Thyroid gland (tissue), 4 donors: ENCODE results near the gene SCGB3A1. TPM values are rescaled to one million over a fixed set of nuclear protein-coding genes. Genes with fewer than 3 reads are reported as not detected.
A peak's percentile ranks its signal among the peaks of the same experiment; 100 is the strongest.

Source experiments
- DNase-seq, 2 donors: peaks; one replicate each; pipeline ENCODE4 v3.0.0-alpha.2; 2019
- H3K27ac ChIP-seq, 3 donors: fragments of 200-600 bp; sonication (generic); 1 replicate in 2 of 3; 2 replicates in 1 of 3; pipeline ENCODE4 v1.5.1; 2016 to 2019; ENCODE audit warnings: mild to moderate bottlenecking in 1 of 3, moderate library complexity in 1 of 3
- H3K27me3 ChIP-seq: fragments of 200-600 bp; sonication (generic); one replicate; pipeline ENCODE4 v1.5.1; 2019
- H3K36me3 ChIP-seq, 2 donors: fragments of 200-600 bp; sonication (generic); one replicate each; pipeline ENCODE4 v1.5.1; 2016 to 2019
- H3K4me1 ChIP-seq, 2 donors: fragments of 200-600 bp; sonication (generic); one replicate each; pipeline ENCODE4 v1.5.1; 2017 to 2019
- H3K4me3 ChIP-seq, 3 donors: fragments of 200-600 bp; sonication (generic); replicated peaks in 1 of 3; 1 replicate in 2 of 3; 2 replicates in 1 of 3; pipeline ENCODE4 v1.5.1; 2016; ENCODE audit warnings: mild to moderate bottlenecking in 1 of 3
- H3K9me3 ChIP-seq: fragments of 200-600 bp; sonication (generic); one replicate; pipeline ENCODE4 v1.5.1; 2017
- CTCF ChIP-seq, 6 experiments: fragments of 200-600 bp in 3 of 6; fragments of 450-650 bp in 3 of 6; sonication (generic) in 3 of 6; IDR thresholded peaks; one replicate each; pipeline ENCODE4 v1.5.1; 2016 to 2019; ENCODE audit warnings: antibody characterized with exemption in 6 of 6, mild to moderate bottlenecking in 2 of 6, inconsistent platforms in 1 of 6, moderate library complexity in 1 of 6
- POLR2A ChIP-seq, 2 donors: fragments of 450-650 bp; IDR thresholded peaks; one replicate each; pipeline ENCODE4 v1.6.1; 2017; ENCODE audit warnings: antibody characterized with exemption in 2 of 2, mild to moderate bottlenecking in 2 of 2, moderate library complexity in 1 of 2
- WGBS, 2 donors: methylation state at CpG; one replicate each; pipeline ENCODE4 v1.1.5; 2017; 5-methylcytosine and 5-hydroxymethylcytosine counted together
- intact Hi-C: fragments of 100-400 bp; cut with DNase I; formaldehyde crosslinking; loops from one replicate; pipeline ENCODE4 v1.15.1; 2023
- total RNA-seq, 4 donors: library from RNA; depleted of rRNA; stranded (reverse); fragments of >200 nt; gene quantifications; one replicate each; pipeline ENCODE4 v1.2.3, GENCODE V29; 2016

The SCGB3A1 gene
- total RNA-seq, 4 donors from 2014 or later: 1.0 to 8.1 (median 3.5) TPM; not detected in 1

GRCh38 chr5:180618487-180618828 lies 27.2 kb upstream of the SCGB3A1 start:
- Histone ChIP-seq H3K4me3 (peak overlapping the region in 1 of 3 donors; percentile 23), H3K27ac (no peak overlapping the region), H3K27me3 (no peaks in the 10 kb centered on the region), H3K4me1 (peaks cover 0 to 6% of the 10 kb centered on the region in 2 donors), H3K9me3 (no peaks in the 10 kb centered on the region), H3K36me3 (peaks cover 0 to 3% of the 10 kb centered on the region in 2 donors)
- WGBS, 2 donors: 48 to 55% methylated on average over 4 to 14 of the region's 15 CpGs
- intact Hi-C loops: no loop called here
- DNase-seq: no peak
- no peak for TF ChIP-seq CTCF (IDR thresholded peaks at IDR 0.05)
- no peak for TF ChIP-seq POLR2A (IDR thresholded peaks at IDR 0.05)

- no peaks in the 10 kb centered on the region for H3K27me3 ChIP-seq
- no peak overlapping the region for H3K4me3 ChIP-seq
- 85 to 87% methylated on average over 11 of the region's 11 CpGs for WGBS, 2 donors
- TF ChIP-seq CTCF (IDR thresholded peaks at IDR 0.05) (no peak), POLR2A (IDR thresholded peaks at IDR 0.05) (no peak)
- peaks cover 0 to 3% of the 10 kb centered on the region in 2 donors for H3K36me3 ChIP-seq
- no peaks in the 10 kb centered on the region for H3K9me3 ChIP-seq
- intact Hi-C loops: no loop called here
- no peak for DNase-seq
- H3K27ac ChIP-seq: no peak overlapping the region
- peaks cover 0 to 5% of the 10 kb centered on the region in 2 donors for H3K4me1 ChIP-seq
Observed at GRCh38 chr5:180613814-180614188, 22.5 kb upstream of the SCGB3A1 start.

- peaks cover 0 to 5% of the 10 kb centered on the region in 2 donors for H3K4me1 ChIP-seq
- H3K27ac ChIP-seq: no peak overlapping the region
- 86 to 94% methylated on average over 19 of the region's 19 CpGs for WGBS, 2 donors
- intact Hi-C loops: no loop called here
- peaks cover 0 to 3% of the 10 kb centered on the region in 2 donors for H3K36me3 ChIP-seq
- no peak for DNase-seq
- H3K9me3 ChIP-seq: no peaks in the 10 kb centered on the region
- no peaks in the 10 kb centered on the region for H3K27me3 ChIP-seq
- no peak for TF ChIP-seq POLR2A (IDR thresholded peaks at IDR 0.05)
- TF ChIP-seq CTCF (IDR thresholded peaks at IDR 0.05): no peak
- no peak overlapping the region for H3K4me3 ChIP-seq
Observed at GRCh38 chr5:180613188-180613813, 22.0 kb upstream of the SCGB3A1 start.

- 88 to 98% methylated on average over 13 to 15 of the region's 15 CpGs for WGBS, 2 donors
- TF ChIP-seq CTCF (IDR thresholded peaks at IDR 0.05) (no peak), POLR2A (IDR thresholded peaks at IDR 0.05) (no peak)
- Histone ChIP-seq H3K9me3 (no peaks in the 10 kb centered on the region), H3K36me3 (peaks cover 0 to 3% of the 10 kb centered on the region in 2 donors), H3K4me1 (peaks cover 0 to 7% of the 10 kb centered on the region in 2 donors), H3K27me3 (no peaks in the 10 kb centered on the region), H3K4me3 (no peak overlapping the region), H3K27ac (no peak overlapping the region)
- DNase-seq: no peak
- intact Hi-C loops: no loop called here
Observed at GRCh38 chr5:180612683-180613082, 21.4 kb upstream of the SCGB3A1 start.

- no peaks in the 10 kb centered on the region for H3K9me3 ChIP-seq
- no peak overlapping the region for H3K4me3 ChIP-seq
- H3K4me1 ChIP-seq: peaks cover 2 to 16% of the 10 kb centered on the region in 2 donors
- intact Hi-C loops: no loop called here
- no peak overlapping the region for H3K27ac ChIP-seq
- peaks cover 0 to 2% of the 10 kb centered on the region in 2 donors for H3K36me3 ChIP-seq
- no peaks in the 10 kb centered on the region for H3K27me3 ChIP-seq
- no peak for TF ChIP-seq POLR2A (IDR thresholded peaks at IDR 0.05)
- DNase-seq: no peak
- WGBS, 2 donors: 91 to 97% methylated on average over 24 to 29 of the region's 30 CpGs
Observed at GRCh38 chr5:180611140-180611850, 20.0 kb upstream of the SCGB3A1 start.
